Measurements from ENCODE around the gene ANGPTL2.

The ANGPTL2 gene

GRCh38 chr9:127092041-127092608 is 30.3 kb downstream of the ANGPTL2 start:
- no peak for DNase-seq

GRCh38 chr9:127091526-127091925 is 30.9 kb downstream of the ANGPTL2 start:
- no peak for DNase-seq

- no peak for DNase-seq
Observed at GRCh38 chr9:127090341-127090985, 32.0 kb downstream of the ANGPTL2 start.

GRCh38 chr9:127089631-127090081 is 32.8 kb downstream of the ANGPTL2 start:
- no peak for DNase-seq

- peak; percentile 30 for DNase-seq
Observed at GRCh38 chr9:127088724-127089615, 33.5 kb downstream of the ANGPTL2 start.

GRCh38 chr9:127087836-127088235 is 34.6 kb downstream of the ANGPTL2 start:
- peak; percentile 7 for DNase-seq

- DNase-seq = peak; percentile 30
Observed at GRCh38 chr9:127087411-127087810, 35.0 kb downstream of the ANGPTL2 start.

- DNase-seq = no peak
Observed at GRCh38 chr9:127086771-127087170, 35.7 kb downstream of the ANGPTL2 start.

GRCh38 chr9:127085186-127085585 is 37.2 kb downstream of the ANGPTL2 start:
- no peak for DNase-seq

- no peak for DNase-seq
Observed at GRCh38 chr9:127084076-127085039, 38.1 kb downstream of the ANGPTL2 start.

GRCh38 chr9:127083138-127083980 is 39.1 kb downstream of the ANGPTL2 start:
- DNase-seq = no peak

GRCh38 chr9:127081250-127082185 is 40.9 kb downstream of the ANGPTL2 start:
- no peak for DNase-seq

GRCh38 chr9:127079446-127080140 is 42.8 kb downstream of the ANGPTL2 start:
- peak; percentile 25 for DNase-seq

GRCh38 chr9:127078988-127079387 is 43.4 kb downstream of the ANGPTL2 start:
- no peak for DNase-seq

GRCh38 chr9:127078336-127078735 is 44.1 kb downstream of the ANGPTL2 start:
- no peak for DNase-seq

- no peak for DNase-seq
Observed at GRCh38 chr9:127077644-127077946, 44.8 kb downstream of the ANGPTL2 start.

GRCh38 chr9:127076860-127077643 is 45.4 kb downstream of the ANGPTL2 start:
- peak; percentile 12 for DNase-seq

- no peak for DNase-seq
Observed at GRCh38 chr9:127075624-127076372, 46.6 kb downstream of the ANGPTL2 start.
